ENCODE measurements around the gene POLD3. TPM values are rescaled to one million over a fixed set of nuclear protein-coding genes. Genes with fewer than 3 reads are reported as not detected.

The POLD3 gene
- total RNA-seq, 1 experiment from 2014 or later = 18.9 TPM

DNA sequence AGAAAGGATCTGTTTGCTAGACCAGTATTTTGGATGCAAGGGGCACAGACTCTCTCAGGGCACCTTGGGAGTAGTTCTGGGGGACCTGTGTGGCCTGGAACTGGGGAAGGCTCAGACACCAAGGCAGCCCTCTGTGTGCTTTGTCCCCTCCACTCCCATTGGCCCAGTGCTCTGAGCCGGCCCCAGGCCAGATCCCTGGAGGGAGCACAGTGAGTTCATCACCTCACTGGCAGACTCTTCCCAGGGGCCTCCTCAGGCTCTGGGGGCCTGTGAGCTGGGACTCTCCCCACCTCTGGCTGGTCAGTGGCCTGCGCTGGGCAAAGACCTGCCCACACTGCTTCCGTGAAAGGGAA is 87.1 kb downstream of the POLD3 start:
- Histone ChIP-seq H4K20me1 (ENCODE audit: insufficient read depth) (no peaks in the 10 kb centered on the region), H3K36me3 (ENCODE audit: control insufficient read depth in 1 of 2, insufficient read depth in 2 of 2, low read length in 2 of 2) (no peaks in the 10 kb centered on the region), H3K79me2 (ENCODE audit: insufficient read depth, low read length) (no peaks in the 10 kb centered on the region), H3K9ac (ENCODE audit: low read length) (no peak overlapping the region), H3K4me1 (ENCODE audit: control insufficient read depth in 1 of 2, insufficient read depth in 2 of 2, low read length in 2 of 2) (no peaks in the 10 kb centered on the region), H3K27ac (ENCODE audit: low read depth, low read length) (no peak overlapping the region), H2AFZ (ENCODE audit: low read depth, low read length, poor library complexity, severe bottlenecking) (no peak overlapping the region), H3K4me2 (ENCODE audit: low read length) (no peak overlapping the region), H3K27me3 (ENCODE audit: insufficient read depth, low read length) (no peaks in the 10 kb centered on the region), H3K9me2 (ENCODE audit: insufficient read depth) (no peaks in the 10 kb centered on the region), H3K9me3 (ENCODE audit: control insufficient read depth in 1 of 2, insufficient read depth in 1 of 2, low read depth in 1 of 2, low read length in 2 of 2) (no peaks in the 10 kb centered on the region), H3K4me3 (replicated peaks in 1 of 2; ENCODE audit: low read depth in 1 of 2, low read length in 2 of 2) (no peak overlapping the region)
- RAD21 ChIA-PET (ENCODE audit: low non-redundant PET in 1 of 2, low total read pairs in 2 of 2, uncharacterized antibody in 2 of 2, unreplicated experiment in 2 of 2) = interaction anchor here in 1 of 2 experiments (0.6 kb wide), 1 partner anchor 228 kb away, joined by 7 read pairs; no protein-coding TSS in a partner anchor
- POLR2A ChIA-PET = no interaction called here
- ATAC-seq (no peak), DNase-seq (ENCODE audit: low read depth, low spot score) (no peak)
- CTCF ChIA-PET = interaction anchor here (1.1 kb wide), 1 partner anchor 23 kb away, joined by 3 read pairs; no protein-coding TSS in a partner anchor
- no TSS peak for BruUV-seq (replicated peaks)
- TF ChIP-seq, protein P1, sequence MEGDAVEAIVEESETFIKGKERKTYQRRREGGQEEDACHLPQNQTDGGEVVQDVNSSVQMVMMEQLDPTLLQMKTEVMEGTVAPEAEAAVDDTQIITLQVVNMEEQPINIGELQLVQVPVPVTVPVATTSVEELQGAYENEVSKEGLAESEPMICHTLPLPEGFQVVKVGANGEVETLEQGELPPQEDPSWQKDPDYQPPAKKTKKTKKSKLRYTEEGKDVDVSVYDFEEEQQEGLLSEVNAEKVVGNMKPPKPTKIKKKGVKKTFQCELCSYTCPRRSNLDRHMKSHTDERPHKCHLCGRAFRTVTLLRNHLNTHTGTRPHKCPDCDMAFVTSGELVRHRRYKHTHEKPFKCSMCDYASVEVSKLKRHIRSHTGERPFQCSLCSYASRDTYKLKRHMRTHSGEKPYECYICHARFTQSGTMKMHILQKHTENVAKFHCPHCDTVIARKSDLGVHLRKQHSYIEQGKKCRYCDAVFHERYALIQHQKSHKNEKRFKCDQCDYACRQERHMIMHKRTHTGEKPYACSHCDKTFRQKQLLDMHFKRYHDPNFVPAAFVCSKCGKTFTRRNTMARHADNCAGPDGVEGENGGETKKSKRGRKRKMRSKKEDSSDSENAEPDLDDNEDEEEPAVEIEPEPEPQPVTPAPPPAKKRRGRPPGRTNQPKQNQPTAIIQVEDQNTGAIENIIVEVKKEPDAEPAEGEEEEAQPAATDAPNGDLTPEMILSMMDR (IDR thresholded peaks at IDR 0.05 in 2 of 3, conservative IDR thresholded peaks at IDR 0.05 in 1 of 3; ENCODE audit: borderline replicate concordance in 1 of 3, insufficient read depth in 1 of 3, low read depth in 2 of 3, low read length in 2 of 3) = no peak
- no peak for TF ChIP-seq POLR2AphosphoS5 (IDR thresholded peaks at IDR 0.05; ENCODE audit: low read depth, low read length)
- intact Hi-C loops (cut with micrococcal nuclease) = no loop called here

DNA sequence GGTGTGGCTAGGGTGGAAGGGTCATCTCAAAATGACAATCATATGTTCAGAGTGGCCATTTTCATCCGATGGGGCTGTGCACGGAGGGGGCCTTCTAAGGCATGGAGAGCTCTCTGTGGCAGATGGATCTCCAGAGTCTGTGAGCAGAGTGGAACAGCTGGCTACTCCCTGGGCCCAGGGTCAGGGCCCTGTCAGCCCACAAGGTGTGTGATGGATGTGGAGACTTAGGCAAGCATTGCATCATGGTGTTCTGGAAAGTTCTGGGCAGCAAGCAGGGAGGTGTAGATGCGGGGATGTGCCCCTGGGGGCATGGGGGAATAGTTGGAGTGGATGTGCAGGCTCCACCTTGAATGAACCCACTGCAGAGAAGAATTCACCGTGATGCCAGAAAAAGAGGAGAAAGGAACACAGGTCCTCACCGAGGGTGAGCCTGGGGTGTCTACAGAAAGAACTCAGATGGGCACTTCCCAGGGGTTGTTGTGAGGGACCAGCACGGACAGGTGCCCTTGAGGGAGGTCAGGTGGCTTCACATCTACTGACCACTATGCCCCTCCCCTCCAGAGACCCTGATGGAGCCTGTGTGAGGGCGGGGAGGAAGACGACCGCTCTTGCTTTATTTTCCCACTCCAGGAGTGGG is 87.8 kb downstream of the POLD3 start:
- DNase-seq (ENCODE audit: low read depth, low spot score) = no peak
- Histone ChIP-seq H3K4me2 (ENCODE audit: low read length) (no peak overlapping the region), H3K79me2 (ENCODE audit: insufficient read depth, low read length) (no peaks in the 10 kb centered on the region), H2AFZ (ENCODE audit: low read depth, low read length, poor library complexity, severe bottlenecking) (no peak overlapping the region), H4K20me1 (ENCODE audit: insufficient read depth) (no peaks in the 10 kb centered on the region), H3K27ac (ENCODE audit: low read depth, low read length) (no peak overlapping the region), H3K9ac (ENCODE audit: low read length) (no peak overlapping the region), H3K9me2 (ENCODE audit: insufficient read depth) (no peaks in the 10 kb centered on the region), H3K4me1 (ENCODE audit: control insufficient read depth in 1 of 2, insufficient read depth in 2 of 2, low read length in 2 of 2) (no peaks in the 10 kb centered on the region), H3K36me3 (ENCODE audit: control insufficient read depth in 1 of 2, insufficient read depth in 2 of 2, low read length in 2 of 2) (no peaks in the 10 kb centered on the region), H3K9me3 (ENCODE audit: control insufficient read depth in 1 of 2, insufficient read depth in 1 of 2, low read depth in 1 of 2, low read length in 2 of 2) (no peaks in the 10 kb centered on the region), H3K4me3 (replicated peaks in 1 of 2; ENCODE audit: low read depth in 1 of 2, low read length in 2 of 2) (no peak overlapping the region), H3K27me3 (ENCODE audit: insufficient read depth, low read length) (no peaks in the 10 kb centered on the region)
- POLR2A ChIA-PET = no interaction called here
- no peak for ATAC-seq
- RAD21 ChIA-PET (ENCODE audit: low non-redundant PET in 1 of 2, low total read pairs in 2 of 2, uncharacterized antibody in 2 of 2, unreplicated experiment in 2 of 2) = interaction anchor here in 1 of 2 experiments (0.6 kb wide), 1 partner anchor 110 kb away, joined by 4 read pairs; no protein-coding TSS in a partner anchor
- no TSS peak for BruUV-seq (replicated peaks)
- intact Hi-C loops (cut with micrococcal nuclease) = no loop called here
- CTCF ChIA-PET = interaction anchor here (0.9 kb wide), 1 partner anchor 23 kb away, joined by 3 read pairs; no protein-coding TSS in a partner anchor
- TF ChIP-seq POLR2AphosphoS5 (IDR thresholded peaks at IDR 0.05; ENCODE audit: low read depth, low read length) = no peak
- TF ChIP-seq POLR2A (IDR thresholded peaks at IDR 0.05; ENCODE audit: borderline replicate concordance, extremely low read depth, insufficient read depth, insufficient read length) = no peak
- no peak for TF ChIP-seq SP1 (IDR thresholded peaks at IDR 0.05; ENCODE audit: low read depth)
- no peak for TF ChIP-seq EZH2phosphoT487 (IDR thresholded peaks at IDR 0.05; ENCODE audit: borderline replicate concordance)
- no peak for TF ChIP-seq CEBPB (IDR thresholded peaks at IDR 0.05; ENCODE audit: low read depth)
- TF ChIP-seq, protein P2, sequence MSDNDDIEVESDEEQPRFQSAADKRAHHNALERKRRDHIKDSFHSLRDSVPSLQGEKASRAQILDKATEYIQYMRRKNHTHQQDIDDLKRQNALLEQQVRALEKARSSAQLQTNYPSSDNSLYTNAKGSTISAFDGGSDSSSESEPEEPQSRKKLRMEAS (IDR thresholded peaks at IDR 0.05) = no peak
- no peak for TF ChIP-seq ZNF274 (IDR thresholded peaks at IDR 0.05; ENCODE audit: low read depth, low read length)
- no peak for TF ChIP-seq EGR1 (IDR thresholded peaks at IDR 0.05; ENCODE audit: low read depth)
- TF ChIP-seq, protein P3, sequence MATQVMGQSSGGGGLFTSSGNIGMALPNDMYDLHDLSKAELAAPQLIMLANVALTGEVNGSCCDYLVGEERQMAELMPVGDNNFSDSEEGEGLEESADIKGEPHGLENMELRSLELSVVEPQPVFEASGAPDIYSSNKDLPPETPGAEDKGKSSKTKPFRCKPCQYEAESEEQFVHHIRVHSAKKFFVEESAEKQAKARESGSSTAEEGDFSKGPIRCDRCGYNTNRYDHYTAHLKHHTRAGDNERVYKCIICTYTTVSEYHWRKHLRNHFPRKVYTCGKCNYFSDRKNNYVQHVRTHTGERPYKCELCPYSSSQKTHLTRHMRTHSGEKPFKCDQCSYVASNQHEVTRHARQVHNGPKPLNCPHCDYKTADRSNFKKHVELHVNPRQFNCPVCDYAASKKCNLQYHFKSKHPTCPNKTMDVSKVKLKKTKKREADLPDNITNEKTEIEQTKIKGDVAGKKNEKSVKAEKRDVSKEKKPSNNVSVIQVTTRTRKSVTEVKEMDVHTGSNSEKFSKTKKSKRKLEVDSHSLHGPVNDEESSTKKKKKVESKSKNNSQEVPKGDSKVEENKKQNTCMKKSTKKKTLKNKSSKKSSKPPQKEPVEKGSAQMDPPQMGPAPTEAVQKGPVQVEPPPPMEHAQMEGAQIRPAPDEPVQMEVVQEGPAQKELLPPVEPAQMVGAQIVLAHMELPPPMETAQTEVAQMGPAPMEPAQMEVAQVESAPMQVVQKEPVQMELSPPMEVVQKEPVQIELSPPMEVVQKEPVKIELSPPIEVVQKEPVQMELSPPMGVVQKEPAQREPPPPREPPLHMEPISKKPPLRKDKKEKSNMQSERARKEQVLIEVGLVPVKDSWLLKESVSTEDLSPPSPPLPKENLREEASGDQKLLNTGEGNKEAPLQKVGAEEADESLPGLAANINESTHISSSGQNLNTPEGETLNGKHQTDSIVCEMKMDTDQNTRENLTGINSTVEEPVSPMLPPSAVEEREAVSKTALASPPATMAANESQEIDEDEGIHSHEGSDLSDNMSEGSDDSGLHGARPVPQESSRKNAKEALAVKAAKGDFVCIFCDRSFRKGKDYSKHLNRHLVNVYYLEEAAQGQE (IDR thresholded peaks at IDR 0.05; ENCODE audit: low read depth) = no peak
- TF ChIP-seq ZFX (IDR thresholded peaks at IDR 0.05) = no peak
